NCI-H128 (cell line): ENCODE data around the gene HTR3B.
"Not testable (repeated sequence)": the region's sequence is repeated elsewhere in the genome, so short reads cannot be mapped to it uniquely, and the experiment has no call there.

Experiments
- DNase-seq: peaks from one replicate; lab custom pipeline; 2025; ENCODE audit not compliant: unreplicated experiment; lab: John Stamatoyannopoulos, UW

HTR3B gene

GRCh38 chr11:113884361-113884836 is 20.2 kb upstream of the HTR3B start:
- no peak for DNase-seq

- DNase-seq: no peak
Measured at GRCh38 chr11:113885897-113886296, 18.7 kb upstream of the HTR3B start.

GRCh38 chr11:113888848-113889247 is 15.7 kb upstream of the HTR3B start:
- no peak for DNase-seq

GRCh38 chr11:113894421-113894996 is 10.1 kb upstream of the HTR3B start:
- DNase-seq: no peak

- peak; percentile 27 for DNase-seq
Measured at GRCh38 chr11:113895367-113896155, 9.0 kb upstream of the HTR3B start.

GRCh38 chr11:113896156-113896879 is 8.3 kb upstream of the HTR3B start:
- peak; percentile 42 for DNase-seq

GRCh38 chr11:113901141-113901540 is 3.5 kb upstream of the HTR3B start:
- DNase-seq: no peak

- no peak for DNase-seq
Measured at GRCh38 chr11:113906038-113906437, 1.4 kb downstream of the HTR3B start.

GRCh38 chr11:113906516-113906915 is 1.9 kb downstream of the HTR3B start:
- DNase-seq: no peak

GRCh38 chr11:113907152-113907551 is 2.6 kb downstream of the HTR3B start:
- DNase-seq: no peak

- no peak for DNase-seq
Measured at GRCh38 chr11:113907681-113908080, 3.1 kb downstream of the HTR3B start.

- DNase-seq: no peak
Measured at GRCh38 chr11:113908098-113908497, 3.5 kb downstream of the HTR3B start.

- DNase-seq: not testable (repeated sequence)
Measured at GRCh38 chr11:113911491-113911890, 6.9 kb downstream of the HTR3B start.

GRCh38 chr11:113923572-113923971 is 19.0 kb downstream of the HTR3B start:
- no peak for DNase-seq

GRCh38 chr11:113926273-113927197 is 21.9 kb downstream of the HTR3B start:
- DNase-seq: no peak

GRCh38 chr11:113928311-113928710 is 23.7 kb downstream of the HTR3B start:
- no peak for DNase-seq

GRCh38 chr11:113932788-113933187 is 28.2 kb downstream of the HTR3B start:
- no peak for DNase-seq

GRCh38 chr11:113934193-113934592 is 29.6 kb downstream of the HTR3B start:
- DNase-seq: not testable (repeated sequence)

GRCh38 chr11:113934761-113935160 is 30.2 kb downstream of the HTR3B start:
- DNase-seq: no peak

- DNase-seq: no peak
Measured at GRCh38 chr11:113935858-113936257, 31.3 kb downstream of the HTR3B start.

- DNase-seq: no peak
Measured at GRCh38 chr11:113937918-113938317, 33.3 kb downstream of the HTR3B start.
